HG02981 (cell line): ENCODE results near the gene OR7C1.
"Not testable (repeated sequence)": the region's sequence is repeated elsewhere in the genome, so short reads cannot be mapped to it uniquely, and the experiment has no call there.

Source experiments
- ATAC-seq: cut with Tn5 transposase; IDR thresholded peaks from one replicate; pipeline ENCODE4 v1.9.1; 2021; ENCODE audit warnings: mild to moderate bottlenecking, moderate library complexity; ENCODE audit not compliant: unreplicated experiment

OR7C1 gene

GRCh38 chr19:14768001-14768400 lies 67.0 kb downstream of the OR7C1 start:
- no peak for ATAC-seq

DNA sequence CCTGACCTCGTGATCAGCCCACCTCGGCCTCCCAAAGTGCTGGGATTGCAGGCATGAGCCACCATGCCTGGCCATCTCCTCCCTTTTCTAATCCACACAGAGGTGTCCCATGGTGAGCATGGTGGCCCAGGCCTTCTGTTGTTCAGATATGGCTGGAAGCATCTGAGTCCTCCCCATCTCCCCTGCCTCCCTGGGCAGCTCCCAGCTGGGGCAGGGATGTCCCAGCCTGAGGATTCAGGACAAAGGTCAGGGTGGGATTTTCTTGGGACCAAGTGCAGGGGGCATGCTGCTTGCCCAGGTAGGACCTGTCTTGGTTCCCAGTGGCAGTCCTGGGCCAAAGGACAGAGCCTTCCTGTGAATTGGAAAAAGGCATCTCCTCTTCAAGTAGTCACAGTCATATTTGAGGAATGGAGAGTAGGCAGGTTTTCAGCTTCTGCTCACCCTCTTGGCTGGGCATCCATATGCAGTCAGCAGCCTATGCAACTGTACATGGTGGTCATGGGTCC lies 67.5 kb downstream of the OR7C1 start:
- ATAC-seq: no peak

GRCh38 chr19:14765841-14766240 lies 69.1 kb downstream of the OR7C1 start:
- ATAC-seq: not testable (repeated sequence)

GRCh38 chr19:14765403-14765802 lies 69.6 kb downstream of the OR7C1 start:
- ATAC-seq: not testable (repeated sequence)

DNA sequence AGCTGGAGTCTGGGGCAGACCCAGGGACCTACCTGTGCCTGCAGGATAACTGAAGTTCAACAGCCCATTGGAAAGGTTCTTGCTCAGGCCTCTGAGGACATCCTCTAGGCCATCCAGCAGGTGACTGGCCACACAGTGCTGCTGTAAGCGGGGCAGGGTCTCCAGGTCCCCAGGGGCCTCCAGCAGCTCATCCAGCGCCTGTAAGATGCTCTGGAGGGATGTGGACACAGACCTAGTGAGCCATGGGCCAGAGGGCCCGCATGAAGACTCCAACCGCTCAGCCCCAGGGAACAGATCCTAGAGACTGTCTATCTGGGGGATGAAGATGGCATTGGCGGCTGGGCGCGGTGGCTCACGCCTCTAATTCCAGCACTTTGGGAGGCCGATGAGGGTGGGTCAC lies 70.6 kb downstream of the OR7C1 start:
- no peak for ATAC-seq

- no peak for ATAC-seq
These were observed 71.4 kb downstream of the OR7C1 start for GRCh38 chr19:14763497-14764145.

DNA sequence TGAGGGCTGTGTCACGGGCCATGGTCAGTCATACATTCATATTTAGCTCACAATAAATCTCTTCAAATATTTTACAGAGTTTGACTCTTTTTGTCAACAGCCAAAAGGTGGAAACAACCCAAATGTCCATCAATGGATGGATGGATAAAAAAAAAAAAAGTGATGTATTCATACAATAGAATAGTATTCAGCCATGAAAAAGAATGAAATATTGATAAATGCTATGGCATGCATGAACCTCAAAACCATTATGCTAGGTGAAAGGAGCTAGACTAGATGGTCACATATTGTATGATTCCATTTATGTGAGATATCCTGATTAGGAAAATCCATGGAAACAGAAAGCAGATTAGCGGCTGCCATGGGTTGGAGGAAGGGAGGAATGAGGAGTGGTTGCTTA lies 72.9 kb downstream of the OR7C1 start:
- no peak for ATAC-seq

- ATAC-seq: no peak
These were observed 73.4 kb downstream of the OR7C1 start for GRCh38 chr19:14761607-14762006.

- ATAC-seq: no peak
These were observed 76.2 kb downstream of the OR7C1 start for GRCh38 chr19:14758816-14759215.

DNA sequence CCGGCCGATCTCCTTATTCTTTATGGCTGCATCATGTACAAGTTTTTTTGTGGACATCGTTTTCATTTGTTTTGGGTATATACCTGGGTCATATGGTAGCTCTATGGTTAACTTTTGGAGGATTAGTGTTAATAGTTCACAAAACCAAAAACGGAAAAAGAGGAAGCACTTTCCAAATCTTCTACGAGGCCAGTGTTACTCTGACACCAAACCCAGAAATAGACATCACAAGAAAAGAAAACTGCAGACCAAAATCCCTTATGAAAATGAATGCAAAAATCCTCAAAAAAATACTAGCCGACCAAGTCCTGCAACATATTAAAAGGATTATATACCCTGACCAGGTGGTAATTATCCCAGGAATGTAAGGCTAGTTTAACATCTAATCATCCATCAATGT lies 86.4 kb downstream of the OR7C1 start:
- no peak for ATAC-seq
